Ovary (tissue), 3 donors: ENCODE data around the gene SUPT20H.

Source experiments
- EP300 ChIP-seq: sonication (generic); formaldehyde crosslinking; IDR thresholded peaks from one replicate; pipeline ENCODE4 v1.6.1; 2017; ENCODE audit warnings: antibody characterized with exemption
- POLR2A ChIP-seq: fragments of 450-650 bp; IDR thresholded peaks from one replicate; pipeline ENCODE4 v1.6.1; 2017; ENCODE audit warnings: antibody characterized with exemption, mild to moderate bottlenecking, moderate library complexity
- TF ChIP-seq, protein P1 (sequence below), 3 donors: fragments of 450-650 bp in 2 of 3; fragments of 200-600 bp in 1 of 3; IDR thresholded peaks; one replicate each; pipeline versions ENCODE4 v1.5.1 to v1.8.0; 2016 to 2022; ENCODE audit warnings: antibody characterized with exemption in 3 of 3, mild to moderate bottlenecking in 1 of 3
- donor health status: DM: no; HTN: no; CAD: no.

DNA sequence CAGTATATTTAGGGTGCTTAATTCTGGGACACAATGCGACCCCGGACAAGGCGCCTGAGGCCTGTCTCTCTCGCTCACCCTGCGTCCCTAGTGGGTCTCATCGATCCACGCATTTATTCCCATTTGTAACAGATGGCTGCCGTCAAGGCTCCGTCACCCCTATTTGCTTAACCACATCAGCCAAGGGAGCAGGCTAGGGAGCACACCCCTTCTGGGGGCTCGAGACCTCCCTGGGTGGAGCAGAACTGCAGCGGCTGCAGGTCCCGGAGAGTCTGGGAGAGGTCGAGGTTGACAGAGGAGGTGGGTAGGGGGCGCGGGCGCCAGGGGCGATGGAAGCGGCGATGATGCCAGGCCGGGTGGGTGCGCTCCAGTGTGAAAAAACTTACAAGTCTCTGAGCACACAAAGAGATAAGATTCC is 60.9 kb downstream of the SUPT20H start:
- TF ChIP-seq EP300 (no peak), POLR2A (no peak)
- TF ChIP-seq, protein P1, sequence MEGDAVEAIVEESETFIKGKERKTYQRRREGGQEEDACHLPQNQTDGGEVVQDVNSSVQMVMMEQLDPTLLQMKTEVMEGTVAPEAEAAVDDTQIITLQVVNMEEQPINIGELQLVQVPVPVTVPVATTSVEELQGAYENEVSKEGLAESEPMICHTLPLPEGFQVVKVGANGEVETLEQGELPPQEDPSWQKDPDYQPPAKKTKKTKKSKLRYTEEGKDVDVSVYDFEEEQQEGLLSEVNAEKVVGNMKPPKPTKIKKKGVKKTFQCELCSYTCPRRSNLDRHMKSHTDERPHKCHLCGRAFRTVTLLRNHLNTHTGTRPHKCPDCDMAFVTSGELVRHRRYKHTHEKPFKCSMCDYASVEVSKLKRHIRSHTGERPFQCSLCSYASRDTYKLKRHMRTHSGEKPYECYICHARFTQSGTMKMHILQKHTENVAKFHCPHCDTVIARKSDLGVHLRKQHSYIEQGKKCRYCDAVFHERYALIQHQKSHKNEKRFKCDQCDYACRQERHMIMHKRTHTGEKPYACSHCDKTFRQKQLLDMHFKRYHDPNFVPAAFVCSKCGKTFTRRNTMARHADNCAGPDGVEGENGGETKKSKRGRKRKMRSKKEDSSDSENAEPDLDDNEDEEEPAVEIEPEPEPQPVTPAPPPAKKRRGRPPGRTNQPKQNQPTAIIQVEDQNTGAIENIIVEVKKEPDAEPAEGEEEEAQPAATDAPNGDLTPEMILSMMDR (IDR thresholded peaks at IDR 0.05): no peak
